CD4-positive, CD25-positive, alpha-beta regulatory T cell (primary cell): ENCODE results near the gene CA5A. TPM values are rescaled to one million over a fixed set of nuclear protein-coding genes. Genes with fewer than 3 reads are reported as not detected.

ENCODE experiments used
- ATAC-seq, 2 donors: fragments of 150-1000 bp; cut with Tn5 transposase; one replicate each; pipeline ENCODE4 v1.10.0; 2021; ENCODE audit warnings: low read depth in 2 of 2, moderate number of reproducible peaks in 2 of 2, moderate library complexity in 1 of 2
- DNase-seq, 3 donors: peaks; one replicate each; pipeline versions ENCODE4 v3.0.0 to v3.0.0-alpha.2; 2012 to 2022; ENCODE audit warnings: mixed read lengths in 1 of 3
- H3K27ac ChIP-seq: one replicate; pipeline ENCODE4 v1.7.0; 2013; ENCODE audit warnings: mild to moderate bottlenecking, low read length; ENCODE audit not compliant: insufficient read depth, poor library complexity, severe bottlenecking
- H3K27me3 ChIP-seq: one replicate; pipeline ENCODE4 v1.7.0; 2013; ENCODE audit warnings: low read length; ENCODE audit not compliant: control insufficient read depth, insufficient read depth
- H3K36me3 ChIP-seq: one replicate; pipeline ENCODE4 v1.7.0; 2013; ENCODE audit warnings: mild to moderate bottlenecking, low read length, moderate library complexity; ENCODE audit not compliant: control insufficient read depth, insufficient read depth
- H3K4me1 ChIP-seq: 2 replicates; pipeline ENCODE4 v1.7.0; 2013; ENCODE audit warnings: mild to moderate bottlenecking, low read length; ENCODE audit not compliant: insufficient read depth, control insufficient read depth, poor library complexity, severe bottlenecking
- H3K4me3 ChIP-seq: one replicate; pipeline ENCODE4 v1.7.0; 2013; ENCODE audit warnings: low read depth, mild to moderate bottlenecking, low read length, moderate library complexity
- H3K9me3 ChIP-seq, 2 experiments: 1 replicate in 1 of 2; 2 replicates in 1 of 2; pipeline ENCODE4 v1.7.0; 2013; ENCODE audit warnings: low read length in 2 of 2, mild to moderate bottlenecking in 1 of 2, moderate library complexity in 1 of 2; ENCODE audit not compliant: control insufficient read depth in 2 of 2
- H3K27ac Mint-ChIP-seq, 3 donors: one replicate each; pipeline ENCODE4 v1.8.0; 2020 to 2022; ENCODE audit warnings: mild to moderate bottlenecking in 3 of 3, mixed read lengths in 3 of 3, moderate library complexity in 2 of 3
- H3K27me3 Mint-ChIP-seq: one replicate; pipeline ENCODE4 v1.8.0; 2022; ENCODE audit warnings: mild to moderate bottlenecking, mixed read lengths
- H3K36me3 Mint-ChIP-seq: one replicate; pipeline ENCODE4 v1.8.0; 2020; ENCODE audit warnings: mixed read lengths
- H3K4me1 Mint-ChIP-seq, 4 donors: one replicate each; pipeline ENCODE4 v1.8.0; 2020 to 2022; ENCODE audit warnings: mixed read lengths in 4 of 4, mild to moderate bottlenecking in 1 of 4
- H3K4me3 Mint-ChIP-seq, 4 donors: one replicate each; pipeline ENCODE4 v1.8.0; 2020 to 2022; ENCODE audit warnings: mild to moderate bottlenecking in 4 of 4, mixed read lengths in 4 of 4, moderate library complexity in 3 of 4
- H3K9me3 Mint-ChIP-seq, 7 donors: one replicate each; pipeline ENCODE4 v1.8.0; 2020 to 2022; ENCODE audit warnings: mixed read lengths in 7 of 7, mild to moderate bottlenecking in 3 of 7, moderate library complexity in 2 of 7
- polyA plus RNA-seq, 4 donors: library from polyadenylated mRNA; unstranded; fragments of 300-500 nt; fragmentation: Illumina TruSeq; gene quantifications; one replicate each; pipeline ENCODE4 v1.2.3, GENCODE V29; 2021
- total RNA-seq: library from RNA; stranded (reverse); gene quantifications from one replicate; pipeline ENCODE4 v1.2.3, GENCODE V29; 2022

CA5A gene
- total and polyA plus RNA-seq, 5 donors from 2014 or later: not detected

GRCh38 chr16:87956365-87957231 lies 20.3 kb upstream of the CA5A start:
- Mint-ChIP-seq H3K9me3 (no peaks in the 10 kb centered on the region), H3K27me3 (no peaks in the 10 kb centered on the region), H3K27ac (peak overlapping the region; percentile 94 to 99 (median 98)), H3K36me3 (peaks cover 16% of the 10 kb centered on the region), H3K4me3 (peak overlapping the region; percentile 84 to 96 (median 91)), H3K4me1 (peaks cover 29 to 95% (median 71%) of the 10 kb centered on the region in 4 donors)
- peak overlapping the region; percentile 76 for H3K4me3 ChIP-seq
- DNase-seq: peak; percentile 75 to 94 (median 87)
- peak; percentile 51 to 52 for ATAC-seq
- no peaks in the 10 kb centered on the region for H3K27me3 ChIP-seq
- peaks cover 18% of the 10 kb centered on the region for H3K36me3 ChIP-seq
- peak overlapping the region; percentile 93 for H3K27ac ChIP-seq
- no peaks in the 10 kb centered on the region for H3K9me3 ChIP-seq
- H3K4me1 ChIP-seq: peaks cover 93% of the 10 kb centered on the region

- Mint-ChIP-seq H3K27me3 (no peaks in the 10 kb centered on the region), H3K36me3 (peaks cover 13% of the 10 kb centered on the region), H3K27ac (peak overlapping the region; percentile 94 to 99 (median 98)), H3K9me3 (no peaks in the 10 kb centered on the region), H3K4me1 (peaks cover 27 to 90% (median 66%) of the 10 kb centered on the region in 4 donors), H3K4me3 (peak overlapping the region; percentile 84 to 96 (median 91))
- Histone ChIP-seq H3K36me3 (peaks cover 17% of the 10 kb centered on the region), H3K27ac (peak overlapping the region; percentile 93), H3K4me1 (peaks cover 93% of the 10 kb centered on the region), H3K27me3 (no peaks in the 10 kb centered on the region), H3K9me3 (no peaks in the 10 kb centered on the region), H3K4me3 (peak overlapping the region; percentile 76)
- no peak for DNase-seq
- no peak for ATAC-seq
Measured at GRCh38 chr16:87956098-87956364, 19.7 kb upstream of the CA5A start.

- no peak for ATAC-seq
Measured at GRCh38 chr16:87955302-87956097, 19.2 kb upstream of the CA5A start.

GRCh38 chr16:87954826-87955225 lies 18.5 kb upstream of the CA5A start:
- Histone ChIP-seq H3K4me1 (peaks cover 86% of the 10 kb centered on the region), H3K4me3 (no peak overlapping the region), H3K36me3 (peaks cover 14% of the 10 kb centered on the region), H3K27me3 (no peaks in the 10 kb centered on the region), H3K9me3 (no peaks in the 10 kb centered on the region), H3K27ac (peak overlapping the region; percentile 93)
- Mint-ChIP-seq H3K9me3 (no peaks in the 10 kb centered on the region), H3K27ac (peak overlapping the region; percentile 97 to 98 (median 98)), H3K4me3 (peak overlapping the region; percentile 59 to 96 (median 80)), H3K27me3 (no peaks in the 10 kb centered on the region), H3K4me1 (peaks cover 27 to 84% (median 59%) of the 10 kb centered on the region in 4 donors), H3K36me3 (peaks cover 13% of the 10 kb centered on the region)
- ATAC-seq (no peak), DNase-seq (no peak)

More at GRCh38 chr16:87955302-87956097, 19.2 kb upstream of the CA5A start:
- Histone ChIP-seq H3K9me3 (no peaks in the 10 kb centered on the region), H3K4me1 (peaks cover 92% of the 10 kb centered on the region), H3K36me3 (peaks cover 14% of the 10 kb centered on the region), H3K27ac (peak overlapping the region; percentile 93), H3K27me3 (no peaks in the 10 kb centered on the region), H3K4me3 (peak overlapping the region; percentile 76)
- H3K36me3 Mint-ChIP-seq: peaks cover 13% of the 10 kb centered on the region
- no peaks in the 10 kb centered on the region for H3K9me3 Mint-ChIP-seq
- H3K4me1 Mint-ChIP-seq: peaks cover 27 to 90% (median 64%) of the 10 kb centered on the region in 4 donors
- H3K27me3 Mint-ChIP-seq: no peaks in the 10 kb centered on the region
- peak overlapping the region; percentile 94 to 99 (median 98) for H3K27ac Mint-ChIP-seq
- peak overlapping the region; percentile 84 to 96 (median 91) for H3K4me3 Mint-ChIP-seq
- peak in 1 of 3 donors; percentile 30 for DNase-seq

- peaks cover 14% of the 10 kb centered on the region for H3K36me3 ChIP-seq
- peak overlapping the region; percentile 93 for H3K27ac ChIP-seq
- DNase-seq (no peak), ATAC-seq (no peak)
- H3K9me3 Mint-ChIP-seq: no peaks in the 10 kb centered on the region
- peaks cover 81% of the 10 kb centered on the region for H3K4me1 ChIP-seq
- peak overlapping the region; percentile 10 for H3K4me3 ChIP-seq
- peaks cover 27 to 79% (median 54%) of the 10 kb centered on the region in 4 donors for H3K4me1 Mint-ChIP-seq
- H3K4me3 Mint-ChIP-seq: peak overlapping the region; percentile 59 to 96 (median 90)
- H3K9me3 ChIP-seq: no peaks in the 10 kb centered on the region
- no peaks in the 10 kb centered on the region for H3K27me3 Mint-ChIP-seq
- peak overlapping the region; percentile 84 to 98 (median 97) for H3K27ac Mint-ChIP-seq
- H3K27me3 ChIP-seq: no peaks in the 10 kb centered on the region
- peaks cover 13% of the 10 kb centered on the region for H3K36me3 Mint-ChIP-seq
Measured at GRCh38 chr16:87954361-87954760, 18.0 kb upstream of the CA5A start.

- Mint-ChIP-seq H3K9me3 (no peaks in the 10 kb centered on the region), H3K27ac (peak overlapping the region; percentile 84 to 98 (median 97)), H3K27me3 (no peaks in the 10 kb centered on the region), H3K4me3 (peak overlapping the region; percentile 56 to 96 (median 90)), H3K36me3 (peaks cover 13% of the 10 kb centered on the region), H3K4me1 (peaks cover 27 to 71% (median 48%) of the 10 kb centered on the region in 4 donors)
- ATAC-seq (no peak), DNase-seq (no peak)
- H3K27ac ChIP-seq: peak overlapping the region; percentile 93
- H3K27me3 ChIP-seq: no peaks in the 10 kb centered on the region
- H3K4me1 ChIP-seq: peaks cover 73% of the 10 kb centered on the region
- H3K9me3 ChIP-seq: no peaks in the 10 kb centered on the region
- H3K36me3 ChIP-seq: peaks cover 14% of the 10 kb centered on the region
- H3K4me3 ChIP-seq: no peak overlapping the region
Measured at GRCh38 chr16:87953308-87954215, 17.2 kb upstream of the CA5A start.

GRCh38 chr16:87952751-87953150 lies 16.4 kb upstream of the CA5A start:
- peaks cover 14% of the 10 kb centered on the region for H3K36me3 ChIP-seq
- Mint-ChIP-seq H3K9me3 (no peaks in the 10 kb centered on the region), H3K27me3 (peaks cover 2% of the 10 kb centered on the region), H3K4me3 (peak overlapping the region; percentile 86 to 96 (median 91)), H3K27ac (peak overlapping the region; percentile 60 to 97 (median 88)), H3K4me1 (peaks cover 22 to 63% (median 42%) of the 10 kb centered on the region in 4 donors), H3K36me3 (peaks cover 9% of the 10 kb centered on the region)
- ATAC-seq (no peak), DNase-seq (no peak)
- peak overlapping the region; percentile 91 for H3K4me3 ChIP-seq
- peaks cover 65% of the 10 kb centered on the region for H3K4me1 ChIP-seq
- no peaks in the 10 kb centered on the region for H3K9me3 ChIP-seq
- H3K27me3 ChIP-seq: no peaks in the 10 kb centered on the region
- H3K27ac ChIP-seq: peak overlapping the region; percentile 93
